HFFc6 (cell line): ENCODE measurements around the gene EGLN1. TPM values are rescaled to one million over a fixed set of nuclear protein-coding genes. Genes with fewer than 3 reads are reported as not detected.
"Not testable (repeated sequence)": the region's sequence is repeated elsewhere in the genome, so short reads cannot be mapped to it uniquely, and the experiment has no call there.

ENCODE experiments used
- DNase-seq: peaks from one replicate; pipeline ENCODE4 v3.0.0-alpha.2; 2018
- H3K27ac Mint-ChIP-seq: 2 replicates; pipeline ENCODE4 v1.8.0; 2020; ENCODE audit warnings: mild to moderate bottlenecking, mixed read lengths
- H3K27me3 Mint-ChIP-seq: 2 replicates; pipeline ENCODE4 v1.8.0; 2021; ENCODE audit warnings: mild to moderate bottlenecking, moderate library complexity, mixed read lengths; ENCODE audit not compliant: insufficient read depth
- H3K36me3 Mint-ChIP-seq: 2 replicates; pipeline ENCODE4 v1.8.0; 2021; ENCODE audit warnings: low read depth, mixed read lengths
- H3K4me1 Mint-ChIP-seq: 2 replicates; pipeline ENCODE4 v1.8.0; 2020; ENCODE audit warnings: low read depth, mixed read lengths
- H3K4me3 Mint-ChIP-seq: 2 replicates; pipeline ENCODE4 v1.8.0; 2020; ENCODE audit warnings: mild to moderate bottlenecking, moderate library complexity, mixed read lengths
- H3K9me3 Mint-ChIP-seq: 2 replicates; pipeline ENCODE4 v1.8.0; 2020; ENCODE audit warnings: mild to moderate bottlenecking, mixed read lengths
- total RNA-seq, 6 experiments: library from RNA; stranded (reverse); fragmentation: NEBNext Ultra II Directional; extraction: Animal tissue kit (Norgen Biotek cat#: 25700); gene quantifications; 2 replicates in 1 of 6; 3 replicates in 5 of 6; pipeline ENCODE4 v1.2.3, GENCODE V29; 2021
- TF ChIP-seq, protein P1 (sequence below): fragments of 200-600 bp; sonication (generic); IDR thresholded peaks from 2 replicates; pipeline ENCODE4 v1.5.0; 2021; ENCODE audit warnings: antibody characterized with exemption, mild to moderate bottlenecking

Gene EGLN1
- total RNA-seq, 6 experiments from 2014 or later: 22.5 to 31.8 (median 26.0) TPM

DNA sequence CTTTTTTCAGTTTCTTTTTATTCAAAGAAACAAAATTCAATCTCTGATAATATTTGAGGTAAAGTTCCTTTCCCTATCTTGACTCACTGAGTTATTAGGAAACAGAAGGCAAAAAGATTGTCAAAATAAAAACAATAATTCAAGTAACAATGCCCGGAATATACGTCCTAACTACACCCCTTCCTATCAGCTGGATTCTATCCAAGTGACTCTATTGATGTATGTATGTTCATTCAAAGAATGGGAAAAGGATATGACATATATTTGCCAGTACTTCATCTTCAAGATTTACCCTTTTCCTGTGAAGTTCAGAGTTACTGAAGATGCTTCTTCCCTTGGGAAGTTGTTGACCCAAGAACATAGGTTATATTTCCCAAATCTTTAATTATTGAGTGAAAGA, 70.3 kb downstream of the EGLN1 start:
- no peak for DNase-seq
- Mint-ChIP-seq H3K27ac (no peak overlapping the region), H3K4me3 (no peak overlapping the region), H3K27me3 (no peaks in the 10 kb centered on the region), H3K4me1 (peaks cover 7% of the 10 kb centered on the region), H3K36me3 (peaks cover 9% of the 10 kb centered on the region; the same call in 1 of the 2 replicates), H3K9me3 (no peaks in the 10 kb centered on the region)
- TF ChIP-seq, protein P1, sequence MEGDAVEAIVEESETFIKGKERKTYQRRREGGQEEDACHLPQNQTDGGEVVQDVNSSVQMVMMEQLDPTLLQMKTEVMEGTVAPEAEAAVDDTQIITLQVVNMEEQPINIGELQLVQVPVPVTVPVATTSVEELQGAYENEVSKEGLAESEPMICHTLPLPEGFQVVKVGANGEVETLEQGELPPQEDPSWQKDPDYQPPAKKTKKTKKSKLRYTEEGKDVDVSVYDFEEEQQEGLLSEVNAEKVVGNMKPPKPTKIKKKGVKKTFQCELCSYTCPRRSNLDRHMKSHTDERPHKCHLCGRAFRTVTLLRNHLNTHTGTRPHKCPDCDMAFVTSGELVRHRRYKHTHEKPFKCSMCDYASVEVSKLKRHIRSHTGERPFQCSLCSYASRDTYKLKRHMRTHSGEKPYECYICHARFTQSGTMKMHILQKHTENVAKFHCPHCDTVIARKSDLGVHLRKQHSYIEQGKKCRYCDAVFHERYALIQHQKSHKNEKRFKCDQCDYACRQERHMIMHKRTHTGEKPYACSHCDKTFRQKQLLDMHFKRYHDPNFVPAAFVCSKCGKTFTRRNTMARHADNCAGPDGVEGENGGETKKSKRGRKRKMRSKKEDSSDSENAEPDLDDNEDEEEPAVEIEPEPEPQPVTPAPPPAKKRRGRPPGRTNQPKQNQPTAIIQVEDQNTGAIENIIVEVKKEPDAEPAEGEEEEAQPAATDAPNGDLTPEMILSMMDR: no peak

DNA sequence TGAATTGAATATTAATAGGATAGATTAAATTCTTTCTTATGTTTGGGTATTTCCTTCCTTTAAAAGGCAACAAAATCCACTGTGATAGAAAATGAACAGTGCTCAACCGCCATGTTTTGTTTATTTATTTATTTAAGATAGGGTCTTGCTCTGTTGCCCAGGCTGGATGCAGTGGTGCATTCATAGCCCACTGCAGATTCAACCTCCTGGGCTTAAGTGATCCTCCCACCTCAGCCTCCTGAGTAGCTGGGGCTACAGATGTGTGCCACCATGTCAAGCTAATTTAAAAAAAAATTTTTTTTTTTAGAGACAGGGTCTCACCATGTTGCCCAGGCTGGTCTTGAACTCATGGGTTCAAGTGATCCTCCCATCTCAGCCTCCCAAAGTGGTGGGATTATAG, 73.2 kb downstream of the EGLN1 start:
- not testable (repeated sequence) for H3K36me3 Mint-ChIP-seq, H3K4me1 Mint-ChIP-seq

DNA sequence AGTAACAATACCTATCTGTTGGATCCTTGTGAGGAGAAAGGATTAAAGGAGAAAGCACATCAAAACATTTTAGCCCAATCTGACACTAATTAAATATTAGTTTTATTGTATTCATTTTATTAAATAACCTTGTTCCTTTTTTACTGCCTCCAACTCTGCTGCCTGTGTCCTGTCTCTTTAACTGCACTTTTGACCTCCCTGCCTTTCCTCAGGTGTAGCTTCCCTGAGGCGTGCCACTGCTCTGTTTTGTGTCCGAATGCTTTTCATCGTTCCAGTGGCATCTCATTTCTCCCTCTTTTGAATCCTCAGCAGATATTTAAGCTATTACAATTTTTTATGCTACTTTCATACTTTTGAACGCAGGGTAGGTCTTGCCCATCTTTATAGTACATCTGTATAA, 73.6 kb downstream of the EGLN1 start:
- no peaks in the 10 kb centered on the region for H3K9me3 Mint-ChIP-seq
- no peaks in the 10 kb centered on the region for H3K27me3 Mint-ChIP-seq
- peaks cover 9% of the 10 kb centered on the region; the same call in 1 of the 2 replicates for H3K36me3 Mint-ChIP-seq
- no peak overlapping the region for H3K27ac Mint-ChIP-seq
- TF ChIP-seq, protein P1: no peak
- H3K4me1 Mint-ChIP-seq: no peaks in the 10 kb centered on the region
- no peak for DNase-seq
- H3K4me3 Mint-ChIP-seq: no peak overlapping the region

More for the DNA sequence above, 73.2 kb downstream of the EGLN1 start:
- not testable (repeated sequence) for H3K9me3 Mint-ChIP-seq, DNase-seq, H3K4me3 Mint-ChIP-seq, H3K27ac Mint-ChIP-seq, H3K27me3 Mint-ChIP-seq

DNA sequence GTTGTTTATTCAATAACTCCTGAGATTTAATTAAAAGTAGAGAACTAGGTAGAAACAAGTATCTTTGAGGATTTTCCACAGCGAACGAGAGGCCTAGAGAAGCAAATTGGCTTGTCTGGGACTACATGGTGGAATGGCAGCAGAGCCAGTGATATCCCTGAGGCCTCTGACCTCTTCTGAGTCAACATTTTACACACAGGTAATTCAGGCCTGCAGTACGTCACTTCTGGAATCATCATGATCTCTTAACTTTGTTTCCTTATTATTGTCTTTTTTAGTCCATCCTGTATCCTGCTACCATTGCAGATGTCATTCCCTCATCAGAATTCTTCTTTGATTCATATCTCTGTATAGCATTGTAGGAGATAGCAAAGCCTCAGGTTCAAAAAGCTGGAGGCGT, 74.1 kb downstream of the EGLN1 start:
- no peaks in the 10 kb centered on the region for H3K9me3 Mint-ChIP-seq
- no peaks in the 10 kb centered on the region for H3K27me3 Mint-ChIP-seq
- H3K36me3 Mint-ChIP-seq: peaks cover 9% of the 10 kb centered on the region; the same call in 1 of the 2 replicates
- no peak for DNase-seq
- H3K4me1 Mint-ChIP-seq: no peaks in the 10 kb centered on the region
- TF ChIP-seq, protein P1: no peak
- no peak overlapping the region for H3K27ac Mint-ChIP-seq
- H3K4me3 Mint-ChIP-seq: no peak overlapping the region

DNA sequence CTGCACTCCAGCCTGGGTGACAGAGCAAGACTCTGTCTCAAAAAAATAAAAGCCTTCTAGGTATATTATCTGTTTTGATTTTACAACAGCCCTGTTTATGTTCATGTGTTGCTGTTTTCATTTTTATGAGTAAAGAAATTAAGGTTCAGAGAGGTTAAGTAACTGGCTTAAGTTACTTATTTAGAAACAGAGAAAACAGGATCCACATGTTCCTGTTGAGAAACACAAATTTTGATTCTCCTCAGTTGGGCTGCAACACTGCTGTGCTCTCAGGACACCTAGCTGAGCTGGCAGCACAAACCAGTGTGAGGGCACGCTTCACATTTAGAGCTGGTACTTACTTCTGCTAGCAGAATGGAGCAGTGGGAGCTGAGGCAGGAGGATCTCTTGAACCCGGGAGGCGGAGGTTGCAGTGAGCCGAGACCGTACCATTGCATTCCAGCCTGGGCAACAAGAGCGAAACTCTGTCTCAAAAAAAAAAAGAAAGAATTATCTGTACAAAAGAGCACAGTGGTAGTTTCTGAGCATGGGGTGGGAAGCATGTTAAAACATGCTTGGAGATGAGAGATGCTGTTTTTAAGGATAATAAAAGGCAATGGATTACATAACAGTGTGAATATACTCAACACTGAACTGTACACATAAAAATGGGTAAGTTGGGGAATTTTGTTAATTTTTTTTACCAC, 81.6 kb downstream of the EGLN1 start:
- H3K36me3 Mint-ChIP-seq: peaks cover 43% of the 10 kb centered on the region
- TF ChIP-seq, protein P1: no peak
- H3K9me3 Mint-ChIP-seq: no peaks in the 10 kb centered on the region
- no peak for DNase-seq
- H3K27me3 Mint-ChIP-seq: peaks cover 5% of the 10 kb centered on the region
- no peak overlapping the region for H3K4me3 Mint-ChIP-seq
- no peak overlapping the region; the same call in 1 of the 2 replicates for H3K27ac Mint-ChIP-seq
- peaks cover 33% of the 10 kb centered on the region for H3K4me1 Mint-ChIP-seq

DNA sequence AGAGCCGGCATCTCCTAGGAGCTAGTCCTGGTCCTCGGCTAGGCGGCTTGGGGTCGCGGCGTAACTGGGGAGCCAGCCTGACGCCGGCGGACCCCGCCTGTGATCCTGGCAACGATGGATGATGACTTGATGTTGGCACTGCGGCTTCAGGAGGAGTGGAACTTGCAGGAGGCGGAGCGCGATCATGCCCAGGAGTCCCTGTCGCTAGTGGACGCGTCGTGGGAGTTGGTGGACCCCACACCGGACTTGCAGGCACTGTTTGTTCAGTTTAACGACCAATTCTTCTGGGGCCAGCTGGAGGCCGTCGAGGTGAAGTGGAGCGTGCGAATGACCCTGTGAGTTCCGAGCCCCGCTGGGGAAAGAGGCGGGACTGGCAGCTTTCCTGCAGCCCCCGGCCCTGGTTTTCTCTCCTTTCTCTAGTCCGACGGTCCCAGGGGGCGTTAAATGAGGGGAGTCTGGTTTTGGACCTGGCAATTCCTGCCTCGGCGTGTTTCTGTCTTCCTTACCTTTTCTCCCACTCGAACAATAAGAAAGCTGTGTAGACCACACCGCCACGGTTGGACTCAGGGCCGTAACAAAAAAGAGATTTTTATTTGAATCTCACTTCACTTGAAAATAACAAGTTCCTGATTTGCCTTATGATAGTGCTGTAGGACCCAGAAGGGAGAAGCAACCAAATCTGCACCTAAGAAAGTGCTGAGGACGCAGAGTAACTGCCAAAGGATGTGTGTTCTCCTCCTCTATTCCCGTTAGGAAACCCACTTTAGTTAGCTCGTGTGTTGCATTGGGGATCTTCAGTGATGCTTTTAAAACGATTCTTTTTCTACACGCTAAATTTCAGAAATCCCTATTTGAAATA, 83.6 kb downstream of the EGLN1 start, which contains the start of gene SPRTN:
Gene SPRTN, plus strand, starts transcription at position 24 of the 859 bp plus-strand sequence. Its CDS starts 91 bp downstream, at position 115.
- Mint-ChIP-seq H3K4me1 (peaks cover 53% of the 10 kb centered on the region), H3K27ac (peak within 1 kb of the TSS; percentile 99), H3K27me3 (peaks cover 5% of the 10 kb centered on the region), H3K4me3 (peak within 1 kb of the TSS; percentile 100), H3K36me3 (peaks cover 50% of the 10 kb centered on the region), H3K9me3 (no peaks in the 10 kb centered on the region)
- no peak for DNase-seq
- TF ChIP-seq, protein P1: no peak
